Left lung (tissue), 10 donors: ENCODE measurements around the gene AGBL1. TPM values are rescaled to one million over a fixed set of nuclear protein-coding genes. Genes with fewer than 3 reads are reported as not detected.
A peak's percentile ranks its signal among the peaks of the same experiment; 100 is the strongest.

Experiments used
- ATAC-seq: fragments of 200-7000 bp; cut with Tn5 transposase; one replicate; pipeline ENCODE4 v1.9.1; 2020; ENCODE audit warnings: moderate library complexity
- DNase-seq, 4 donors: peaks; one replicate each; pipeline ENCODE4 v3.0.0-alpha.2; 2013 to 2020
- H3K27ac ChIP-seq, 2 donors: fragments of 200-600 bp; sonication (generic) in 1 of 2; one replicate each; pipeline versions ENCODE4 v1.5.0 to v1.8.0; 2020 to 2021
- H3K27me3 ChIP-seq, 2 donors: fragments of 200-600 bp; sonication (generic) in 1 of 2; one replicate each; pipeline versions ENCODE4 v1.5.0 to v1.8.0; 2020 to 2021
- H3K36me3 ChIP-seq, 2 donors: fragments of 200-600 bp; sonication (generic) in 1 of 2; one replicate each; pipeline versions ENCODE4 v1.5.0 to v1.8.0; 2020 to 2021
- H3K4me1 ChIP-seq, 2 donors: fragments of 200-600 bp; one replicate each; pipeline ENCODE4 v1.8.0; 2021
- H3K4me3 ChIP-seq, 2 donors: fragments of 200-600 bp; sonication (generic) in 1 of 2; one replicate each; pipeline versions ENCODE4 v1.5.0 to v1.8.0; 2020 to 2021; ENCODE audit warnings: mild to moderate bottlenecking in 1 of 2
- H3K9me3 ChIP-seq, 2 donors: fragments of 200-600 bp; sonication (generic) in 1 of 2; one replicate each; pipeline versions ENCODE4 v1.5.0 to v1.8.0; 2020 to 2021
- CTCF ChIP-seq, 2 donors: fragments of 200-600 bp; sonication (generic) in 1 of 2; IDR thresholded peaks; one replicate each; pipeline versions ENCODE4 v1.5.0 to v1.8.0; 2021; ENCODE audit warnings: antibody characterized with exemption in 2 of 2
- intact Hi-C, 2 donors: fragments of 100-400 bp; cut with DNase I; formaldehyde crosslinking; loops; one replicate each; pipeline versions ENCODE4 v1.11.2 to v1.14.2; 2022
- polyA plus RNA-seq, 6 donors: library from polyadenylated mRNA; unstranded; fragments of 120-200 nt; gene quantifications; one replicate each; pipeline ENCODE4 v1.2.1, GENCODE V29; 2013; ENCODE audit not compliant: insufficient read length in 6 of 6
- total RNA-seq, 2 donors: library from RNA; stranded (reverse); fragmentation: NEBNext Ultra II Directional; extraction: Animal tissue kit (Norgen Biotek cat#: 25700); gene quantifications; one replicate each; pipeline ENCODE4 v1.2.1, GENCODE V29; 2021
- donor health status: DM: no; HTN: yes; CAD: no.
- donor health status: DM: no; HTN: no; CAD: no.

Gene AGBL1
- total and polyA plus RNA-seq, 8 donors: 0.01 to 3.3 (median 0.11) TPM; not detected in 1

- Histone ChIP-seq H3K4me1 (no peaks in the 10 kb centered on the region), H3K36me3 (no peaks in the 10 kb centered on the region), H3K27ac (peak overlapping the region; percentile 54 to 67), H3K4me3 (no peak overlapping the region), H3K27me3 (no peaks in the 10 kb centered on the region), H3K9me3 (no peaks in the 10 kb centered on the region)
- ATAC-seq (peak; percentile 89), DNase-seq (peak in 3 of 4 donors; percentile 1 to 34 (median 16))
- intact Hi-C loops: no loop called here
- TF ChIP-seq CTCF (IDR thresholded peaks at IDR 0.05): no peak
These were observed 461.3 kb downstream of the AGBL1 start for GRCh38 chr15:86540840-86541467.

GRCh38 chr15:86541540-86541939 lies 461.9 kb downstream of the AGBL1 start:
- Histone ChIP-seq H3K36me3 (no peaks in the 10 kb centered on the region), H3K27me3 (no peaks in the 10 kb centered on the region), H3K4me1 (no peaks in the 10 kb centered on the region), H3K9me3 (no peaks in the 10 kb centered on the region), H3K4me3 (no peak overlapping the region), H3K27ac (peak overlapping the region in 1 of 2 donors; percentile 67)
- ATAC-seq (peak; percentile 57), DNase-seq (no peak)
- intact Hi-C loops: no loop called here
- no peak for TF ChIP-seq CTCF (IDR thresholded peaks at IDR 0.05)

- DNase-seq: no peak
- no peak for ATAC-seq
- Histone ChIP-seq H3K36me3 (no peaks in the 10 kb centered on the region), H3K4me1 (peaks cover 0 to under 1% of the 10 kb centered on the region in 2 donors), H3K9me3 (no peaks in the 10 kb centered on the region), H3K27ac (no peak overlapping the region), H3K4me3 (no peak overlapping the region), H3K27me3 (no peaks in the 10 kb centered on the region)
- intact Hi-C loops: no loop called here
- TF ChIP-seq CTCF (IDR thresholded peaks at IDR 0.05): no peak
These were observed 470.4 kb downstream of the AGBL1 start for GRCh38 chr15:86550075-86550474.

GRCh38 chr15:86553108-86553507 lies 473.4 kb downstream of the AGBL1 start:
- H3K36me3 ChIP-seq: no peaks in the 10 kb centered on the region
- peaks cover 4 to 8% of the 10 kb centered on the region in 2 donors for H3K4me1 ChIP-seq
- intact Hi-C loops: no loop called here
- H3K27ac ChIP-seq: no peak overlapping the region
- TF ChIP-seq CTCF (IDR thresholded peaks at IDR 0.05): no peak
- no peaks in the 10 kb centered on the region for H3K9me3 ChIP-seq
- no peaks in the 10 kb centered on the region for H3K27me3 ChIP-seq
- H3K4me3 ChIP-seq: no peak overlapping the region
- ATAC-seq (no peak), DNase-seq (no peak)

- no peaks in the 10 kb centered on the region for H3K9me3 ChIP-seq
- DNase-seq (peak in 2 of 4 donors; percentile 34 to 43), ATAC-seq (peak; percentile 41)
- TF ChIP-seq CTCF (IDR thresholded peaks at IDR 0.05): no peak
- no peaks in the 10 kb centered on the region for H3K27me3 ChIP-seq
- H3K4me1 ChIP-seq: peaks cover 4 to 8% of the 10 kb centered on the region in 2 donors
- intact Hi-C loops: no loop called here
- H3K4me3 ChIP-seq: no peak overlapping the region
- H3K36me3 ChIP-seq: no peaks in the 10 kb centered on the region
- H3K27ac ChIP-seq: no peak overlapping the region
These were observed 475.4 kb downstream of the AGBL1 start for GRCh38 chr15:86555098-86555497.
